A549 (cell line): ENCODE data around the gene COL24A1. TPM values are rescaled to one million over a fixed set of nuclear protein-coding genes. Genes with fewer than 3 reads are reported as not detected.

Experiments used
- ATAC-seq, 2 experiments: fragments of 200-7000 bp in 1 of 2; fragments of >200 bp in 1 of 2; cut with Nextera tagmentation in 1 of 2; cut with Tn5 transposase in 1 of 2; 3 replicates each; pipeline versions ENCODE4 v1.8.0 to v1.9.1; 2018 to 2020; ENCODE audit warnings: mild to moderate bottlenecking in 1 of 2, moderate library complexity in 1 of 2
- CTCF ChIA-PET: fragments of 300-600 bp; sonication (Branson Sonifier 250); formaldehyde crosslinking; extraction: SDS; loops from one replicate; lab custom pipeline; 2021; ENCODE audit warnings: antibody characterized with exemption, inconsistent platforms; lab: Yijun Ruan, JAX
- POLR2A ChIA-PET: fragments of 350-600 bp; formaldehyde crosslinking; extraction: SDS; loops from one replicate; lab custom pipeline; 2021; ENCODE audit warnings: antibody characterized with exemption, inconsistent platforms; lab: Yijun Ruan, JAX
- DNase-seq, 2 experiments: peaks; one replicate each; pipeline versions ENCODE4 v3.0.0 to v3.0.0-alpha.2; 2011 to 2016; ENCODE audit warnings: low read depth in 1 of 2, low spot score in 1 of 2
- FAIRE-seq: peaks from 2 replicates; lab custom pipeline; 2011; peaks lifted over from hg19 to GRCh38; lab: Jason Lieb, UNC
- H3K27ac ChIP-seq, 2 experiments: fragments of >200 bp; sonication (Bioruptor Twin); formaldehyde crosslinking; 3 replicates each; pipeline ENCODE4 v1.5.1; 2016 to 2017
- H3K4me1 ChIP-seq: fragments of >200 bp; sonication (Bioruptor Twin); formaldehyde crosslinking; 3 replicates; pipeline ENCODE4 v1.6.1; 2016
- H3K4me2 ChIP-seq: fragments of >200 bp; sonication (Bioruptor Twin); formaldehyde crosslinking; 3 replicates; pipeline ENCODE4 v1.6.1; 2016
- H3K4me3 ChIP-seq: fragments of >200 bp; sonication (Bioruptor Twin); formaldehyde crosslinking; 3 replicates; pipeline ENCODE4 v1.5.1; 2016
- H3K9me3 ChIP-seq: fragments of >200 bp; sonication (Bioruptor Twin); formaldehyde crosslinking; 3 replicates; pipeline ENCODE4 v1.6.1; 2016
- BHLHE40 ChIP-seq: IDR thresholded peaks from 2 replicates; pipeline ENCODE4 v1.6.1; 2012; ENCODE audit warnings: low read depth, low read length, inconsistent platforms
- CHD2 ChIP-seq: fragments of 150-350 bp; IDR thresholded peaks from 2 replicates; pipeline ENCODE4 v1.6.1; 2014; ENCODE audit warnings: low read length; ENCODE audit not compliant: partially characterized antibody
- E2F6 ChIP-seq: IDR thresholded peaks from 2 replicates; pipeline ENCODE4 v1.6.1; 2012; ENCODE audit warnings: low read depth, borderline replicate concordance
- EHF ChIP-seq: fragments of 250-450 bp; sonication (Bioruptor Pico); IDR thresholded peaks from 2 replicates; pipeline ENCODE4 v1.5.0; 2020; ENCODE audit warnings: mild to moderate bottlenecking
- EHMT2 ChIP-seq: fragments of 200-600 bp; sonication (generic); IDR thresholded peaks from 2 replicates; pipeline ENCODE4 v1.6.1; 2016; ENCODE audit warnings: antibody characterized with exemption, low read depth, mild to moderate bottlenecking, moderate library complexity
- FOSB ChIP-seq: fragments of 250-450 bp; sonication (Bioruptor Pico); IDR thresholded peaks from 2 replicates; pipeline ENCODE4 v1.5.0; 2020; ENCODE audit warnings: mild to moderate bottlenecking, moderate library complexity
- HDAC2 ChIP-seq: fragments of 200-600 bp; sonication (generic); IDR thresholded peaks from 2 replicates; pipeline ENCODE4 v1.6.1; 2016
- HMGXB4 ChIP-seq: fragments of 250-450 bp; sonication (Bioruptor Pico); IDR thresholded peaks from 2 replicates; pipeline ENCODE4 v1.5.0; 2021; ENCODE audit warnings: mild to moderate bottlenecking, moderate library complexity, borderline replicate concordance
- HOXB13 ChIP-seq: fragments of 250-450 bp; sonication (Bioruptor Pico); IDR thresholded peaks from 2 replicates; pipeline ENCODE4 v1.5.0; 2020; ENCODE audit warnings: low read depth, mild to moderate bottlenecking, moderate library complexity
- JUNB ChIP-seq: fragments of >200 bp; sonication (Bioruptor Twin); formaldehyde crosslinking; IDR thresholded peaks from 2 replicates; pipeline ENCODE4 v1.6.1; 2016
- KDM1A ChIP-seq: fragments of 200-600 bp; sonication (generic); IDR thresholded peaks from 2 replicates; pipeline ENCODE4 v1.6.1; 2016; ENCODE audit warnings: low read depth, mild to moderate bottlenecking
- MYC ChIP-seq: IDR thresholded peaks from 2 replicates; pipeline ENCODE4 v1.6.1; 2012; ENCODE audit warnings: mild to moderate bottlenecking, inconsistent platforms, low read length, improper control_type of control experiment, borderline replicate concordance
- NFE2L2 ChIP-seq: fragments of 150-350 bp; conservative IDR thresholded peaks from 2 replicates; pipeline ENCODE4 v1.6.1; 2014; ENCODE audit warnings: low read length
- NR3C1 ChIP-seq: fragments of >200 bp; sonication (Bioruptor Twin); formaldehyde crosslinking; IDR thresholded peaks from 3 replicates; pipeline ENCODE4 v1.6.1; 2017
- POLR2AphosphoS2 ChIP-seq: conservative IDR thresholded peaks from 2 replicates; pipeline ENCODE4 v1.6.1; 2012; ENCODE audit warnings: low read length, improper control_type of control experiment, inconsistent platforms
- RARB ChIP-seq: fragments of 250-450 bp; sonication (Bioruptor Pico); IDR thresholded peaks from 2 replicates; pipeline ENCODE4 v1.8.0; 2021; ENCODE audit warnings: mild to moderate bottlenecking, moderate library complexity
- REST ChIP-seq: fragments of 200-600 bp; sonication (generic); IDR thresholded peaks from 2 replicates; pipeline ENCODE4 v1.6.1; 2016; ENCODE audit warnings: antibody characterized with exemption, mild to moderate bottlenecking, moderate library complexity
- RNF2 ChIP-seq: fragments of 200-600 bp; sonication (generic); IDR thresholded peaks from 2 replicates; pipeline ENCODE4 v1.6.1; 2016; ENCODE audit warnings: low read depth, mild to moderate bottlenecking, antibody characterized with exemption, moderate library complexity, borderline replicate concordance
- TFCP2L1 ChIP-seq: fragments of 250-450 bp; sonication (Bioruptor Pico); IDR thresholded peaks from 2 replicates; pipeline ENCODE4 v1.5.0; 2021; ENCODE audit warnings: mild to moderate bottlenecking
- ZFP36 ChIP-seq: fragments of 450-650 bp; IDR thresholded peaks from 2 replicates; pipeline ENCODE4 v1.6.1; 2014; ENCODE audit warnings: borderline replicate concordance; ENCODE audit not compliant: partially characterized antibody
- ZSCAN20 ChIP-seq: fragments of 250-450 bp; sonication (Bioruptor Pico); IDR thresholded peaks from 2 replicates; pipeline ENCODE4 v1.8.0; 2022; ENCODE audit warnings: mild to moderate bottlenecking, moderate library complexity
- WGBS: methylation state at CpG from one replicate; pipeline ENCODE4 v1.1.6; 2017; ENCODE audit errors: missing lambda C conversion rate; 5-methylcytosine and 5-hydroxymethylcytosine counted together
- polyA plus RNA-seq, 4 experiments: library from polyadenylated mRNA; depleted of rRNA in 3 of 4; stranded (reverse); fragments of >200 nt; fragmentation: RNase III in 1 of 4; extraction: RNeasy Plus Mini Kit Qiagen cat#74134 plus additional on column Dnase treatment in 1 of 4; gene quantifications; 2 replicates in 3 of 4; 3 replicates in 1 of 4; pipeline ENCODE4 v1.2.3, GENCODE V29; 2011 to 2017
- TF ChIP-seq, protein P1 (sequence below): IDR thresholded peaks from 2 replicates; pipeline ENCODE4 v1.6.1; 2012
- TF ChIP-seq, protein P2 (sequence below): fragments of >200 bp; sonication (Bioruptor Twin); formaldehyde crosslinking; IDR thresholded peaks from 3 replicates; pipeline ENCODE4 v1.5.1; 2016

Gene COL24A1
- polyA plus RNA-seq, 2 of the 4 experiments (the other 2 are of a cell fraction), result 0.03 to 0.13 TPM

- no peaks in the 10 kb centered on the region for H3K9me3 ChIP-seq
- no peak overlapping the region for H3K4me2 ChIP-seq
- ChIA-PET POLR2A (no interaction called here), CTCF (no interaction called here)
- ATAC-seq, result no peak
- 0% methylated on average over 1 of the region's 1 CpG for WGBS
- no peak for FAIRE-seq
- no peak for TF ChIP-seq KDM1A
- TF ChIP-seq HMGXB4 (CRISPR knock-in tag), result no peak
- TF ChIP-seq CHD2, result no peak
- TF ChIP-seq EHMT2, result no peak
- TF ChIP-seq HDAC2, result no peak
- no peak for TF ChIP-seq POLR2AphosphoS2
- no peak for TF ChIP-seq FOSB (CRISPR knock-in tag)
- TF ChIP-seq NR3C1, result no peak
- no peak for TF ChIP-seq ZFP36
- no peak for TF ChIP-seq RNF2
- TF ChIP-seq MYC, result no peak
- no peak for TF ChIP-seq NFE2L2
- no peak for TF ChIP-seq RARB (CRISPR knock-in tag)
- TF ChIP-seq E2F6, result no peak
- TF ChIP-seq BHLHE40, result no peak
- no peak for TF ChIP-seq EHF (CRISPR knock-in tag)
- TF ChIP-seq REST, result no peak
- TF ChIP-seq TFCP2L1 (CRISPR knock-in tag), result no peak
- H3K27ac ChIP-seq, result no peak overlapping the region
- no peak for DNase-seq
- H3K4me1 ChIP-seq, result no peaks in the 10 kb centered on the region
- no peak overlapping the region for H3K4me3 ChIP-seq
Measured at GRCh38 chr1:86035101-86035500, 121.5 kb downstream of the COL24A1 start.

GRCh38 chr1:86030180-86030579, 126.4 kb downstream of the COL24A1 start:
- ChIA-PET POLR2A (no interaction called here), CTCF (interaction anchor here (0.7 to 1.9 kb wide), 2 partner anchors 12 to 13 kb away, joined by 3 to 7 read pairs; no protein-coding TSS in a partner anchor)
- Histone ChIP-seq H3K4me3 (no peak overlapping the region), H3K27ac (no peak overlapping the region), H3K4me2 (no peak overlapping the region), H3K4me1 (no peaks in the 10 kb centered on the region), H3K9me3 (no peaks in the 10 kb centered on the region)
- DNase-seq (no peak), FAIRE-seq (no peak), ATAC-seq (no peak)
- WGBS, result 29% methylated on average over 1 of the region's 1 CpG
- TF ChIP-seq HOXB13 (CRISPR knock-in tag), result no peak
- no peak for TF ChIP-seq JUNB
- TF ChIP-seq ZSCAN20 (CRISPR knock-in tag), result no peak
- TF ChIP-seq, protein P1, sequence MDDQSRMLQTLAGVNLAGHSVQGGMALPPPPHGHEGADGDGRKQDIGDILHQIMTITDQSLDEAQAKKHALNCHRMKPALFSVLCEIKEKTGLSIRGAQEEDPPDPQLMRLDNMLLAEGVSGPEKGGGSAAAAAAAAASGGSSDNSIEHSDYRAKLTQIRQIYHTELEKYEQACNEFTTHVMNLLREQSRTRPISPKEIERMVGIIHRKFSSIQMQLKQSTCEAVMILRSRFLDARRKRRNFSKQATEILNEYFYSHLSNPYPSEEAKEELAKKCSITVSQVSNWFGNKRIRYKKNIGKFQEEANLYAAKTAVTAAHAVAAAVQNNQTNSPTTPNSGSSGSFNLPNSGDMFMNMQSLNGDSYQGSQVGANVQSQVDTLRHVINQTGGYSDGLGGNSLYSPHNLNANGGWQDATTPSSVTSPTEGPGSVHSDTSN, result no peak
- TF ChIP-seq, protein P2, sequence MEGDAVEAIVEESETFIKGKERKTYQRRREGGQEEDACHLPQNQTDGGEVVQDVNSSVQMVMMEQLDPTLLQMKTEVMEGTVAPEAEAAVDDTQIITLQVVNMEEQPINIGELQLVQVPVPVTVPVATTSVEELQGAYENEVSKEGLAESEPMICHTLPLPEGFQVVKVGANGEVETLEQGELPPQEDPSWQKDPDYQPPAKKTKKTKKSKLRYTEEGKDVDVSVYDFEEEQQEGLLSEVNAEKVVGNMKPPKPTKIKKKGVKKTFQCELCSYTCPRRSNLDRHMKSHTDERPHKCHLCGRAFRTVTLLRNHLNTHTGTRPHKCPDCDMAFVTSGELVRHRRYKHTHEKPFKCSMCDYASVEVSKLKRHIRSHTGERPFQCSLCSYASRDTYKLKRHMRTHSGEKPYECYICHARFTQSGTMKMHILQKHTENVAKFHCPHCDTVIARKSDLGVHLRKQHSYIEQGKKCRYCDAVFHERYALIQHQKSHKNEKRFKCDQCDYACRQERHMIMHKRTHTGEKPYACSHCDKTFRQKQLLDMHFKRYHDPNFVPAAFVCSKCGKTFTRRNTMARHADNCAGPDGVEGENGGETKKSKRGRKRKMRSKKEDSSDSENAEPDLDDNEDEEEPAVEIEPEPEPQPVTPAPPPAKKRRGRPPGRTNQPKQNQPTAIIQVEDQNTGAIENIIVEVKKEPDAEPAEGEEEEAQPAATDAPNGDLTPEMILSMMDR, result no peak
- TF ChIP-seq E2F6, result no peak
